Sigmoid colon (tissue), 4 donors: Measurements from ENCODE around the gene RPS19BP1.

Source experiments
- CTCF ChIP-seq, 4 experiments: fragments of 450-650 bp in 3 of 4; fragments of 200-600 bp in 1 of 4; IDR thresholded peaks; one replicate each; pipeline ENCODE4 v1.5.1; 2016 to 2019; ENCODE audit warnings: antibody characterized with exemption in 4 of 4, mild to moderate bottlenecking in 3 of 4, moderate library complexity in 2 of 4
- EP300 ChIP-seq, 4 donors: sonication (generic); formaldehyde crosslinking; IDR thresholded peaks; one replicate each; pipeline ENCODE4 v1.6.1; 2017; ENCODE audit warnings: antibody characterized with exemption in 4 of 4
- POLR2A ChIP-seq, 2 donors: fragments of 450-650 bp; IDR thresholded peaks; one replicate each; pipeline ENCODE4 v1.6.1; 2016; ENCODE audit warnings: antibody characterized with exemption in 2 of 2, mild to moderate bottlenecking in 2 of 2, moderate library complexity in 2 of 2

DNA sequence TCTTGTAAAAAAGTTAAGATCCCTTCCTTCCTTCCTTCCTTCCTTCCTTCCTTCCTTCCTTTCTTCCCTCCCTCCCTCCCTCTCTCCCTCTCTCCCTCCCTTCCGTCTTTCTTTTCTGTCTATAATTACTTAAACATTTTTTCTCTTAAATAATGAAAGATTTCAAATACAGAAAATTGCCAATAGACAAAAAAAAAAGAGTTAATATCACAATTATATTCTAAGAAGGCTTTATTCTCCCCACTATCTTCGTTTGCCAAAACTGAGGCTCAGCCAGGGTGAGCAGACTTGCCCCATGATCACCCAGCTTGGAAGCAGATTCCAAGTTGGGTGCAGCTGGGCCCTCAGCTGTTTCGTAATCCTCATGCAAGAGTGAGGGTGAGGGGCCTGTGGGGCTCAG is 37.7 kb upstream of the RPS19BP1 start:
- TF ChIP-seq CTCF (IDR thresholded peaks at IDR 0.05) (no peak), POLR2A (IDR thresholded peaks at IDR 0.05) (no peak), EP300 (IDR thresholded peaks at IDR 0.05) (no peak)
